ENCODE data around the gene WDR35.

GRCh38 chr2:19911808-19912509 is 77.9 kb downstream of the WDR35 start:
- TF ChIP-seq CTCF (conservative IDR thresholded peaks at IDR 0.05 in 1 of 2, IDR thresholded peaks at IDR 0.05 in 1 of 2; ENCODE audit: extremely low read depth in 1 of 2, insufficient read depth in 1 of 2, low read depth in 1 of 2, low read length in 2 of 2) = no peak
- TF ChIP-seq EZH2 (IDR thresholded peaks at IDR 0.05; ENCODE audit: borderline replicate concordance, low read length) = no peak
